Measurements from ENCODE around the gene TUBA8. TPM values are rescaled to one million over a fixed set of nuclear protein-coding genes. Genes with fewer than 3 reads are reported as not detected.
"Not testable (repeated sequence)": the region's sequence is repeated elsewhere in the genome, so short reads cannot be mapped to it uniquely, and the experiment has no call there.

TUBA8 gene
- total RNA-seq, 2 donors from 2014 or later, result 0.41 to 2.2 TPM

DNA sequence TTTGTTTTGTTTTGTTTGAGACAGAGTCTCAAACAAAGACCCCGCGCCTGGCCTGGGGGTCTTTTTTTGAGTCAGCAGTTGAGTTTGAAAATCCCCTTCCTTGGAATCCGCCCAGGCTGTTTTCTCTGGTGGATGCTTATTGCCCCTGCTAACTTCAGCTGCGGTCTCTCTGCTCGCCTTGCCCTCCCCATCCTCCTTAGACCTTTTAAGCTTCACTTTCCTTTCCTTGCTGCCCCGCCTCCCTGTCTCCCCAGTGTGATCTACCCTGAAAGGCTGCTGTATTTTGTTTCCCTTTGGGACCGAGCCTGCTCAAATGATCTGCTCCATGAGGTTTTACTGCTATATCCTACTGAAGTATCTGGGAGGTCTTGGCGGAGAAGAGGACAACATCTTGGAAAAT lies 41.9 kb downstream of the TUBA8 start:
- ATAC-seq (ENCODE audit: insufficient number of reproducible peaks, low FRiP score, low read depth) (no peak), DNase-seq (ENCODE audit: low spot score) (no peak)
- Histone ChIP-seq H3K4me3 (no peak overlapping the region), H3K4me1 (ENCODE audit: control insufficient read depth in 1 of 2, low read depth in 2 of 2) (peaks cover 4 to 25% of the 10 kb centered on the region in 2 donors), H3K9me3 (no peaks in the 10 kb centered on the region), H3K36me3 (no peaks in the 10 kb centered on the region), H3K27me3 (replicated peaks; ENCODE audit: insufficient read depth) (no peaks in the 10 kb centered on the region), H3K27ac (no peak overlapping the region)
- TF ChIP-seq, protein P1, sequence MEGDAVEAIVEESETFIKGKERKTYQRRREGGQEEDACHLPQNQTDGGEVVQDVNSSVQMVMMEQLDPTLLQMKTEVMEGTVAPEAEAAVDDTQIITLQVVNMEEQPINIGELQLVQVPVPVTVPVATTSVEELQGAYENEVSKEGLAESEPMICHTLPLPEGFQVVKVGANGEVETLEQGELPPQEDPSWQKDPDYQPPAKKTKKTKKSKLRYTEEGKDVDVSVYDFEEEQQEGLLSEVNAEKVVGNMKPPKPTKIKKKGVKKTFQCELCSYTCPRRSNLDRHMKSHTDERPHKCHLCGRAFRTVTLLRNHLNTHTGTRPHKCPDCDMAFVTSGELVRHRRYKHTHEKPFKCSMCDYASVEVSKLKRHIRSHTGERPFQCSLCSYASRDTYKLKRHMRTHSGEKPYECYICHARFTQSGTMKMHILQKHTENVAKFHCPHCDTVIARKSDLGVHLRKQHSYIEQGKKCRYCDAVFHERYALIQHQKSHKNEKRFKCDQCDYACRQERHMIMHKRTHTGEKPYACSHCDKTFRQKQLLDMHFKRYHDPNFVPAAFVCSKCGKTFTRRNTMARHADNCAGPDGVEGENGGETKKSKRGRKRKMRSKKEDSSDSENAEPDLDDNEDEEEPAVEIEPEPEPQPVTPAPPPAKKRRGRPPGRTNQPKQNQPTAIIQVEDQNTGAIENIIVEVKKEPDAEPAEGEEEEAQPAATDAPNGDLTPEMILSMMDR (IDR thresholded peaks at IDR 0.05), result no peak

GRCh38 chr22:18154821-18155390 lies 44.3 kb downstream of the TUBA8 start:
- no peak for ATAC-seq (ENCODE audit: insufficient number of reproducible peaks, low FRiP score, low read depth)
- no peaks in the 10 kb centered on the region for H3K27me3 ChIP-seq (replicated peaks; ENCODE audit: insufficient read depth)
- no peaks in the 10 kb centered on the region for H3K9me3 ChIP-seq
- H3K27ac ChIP-seq, result no peak overlapping the region
- peaks cover 4 to 24% of the 10 kb centered on the region in 2 donors for H3K4me1 ChIP-seq (ENCODE audit: control insufficient read depth in 1 of 2, low read depth in 2 of 2)
- no peak for DNase-seq (ENCODE audit: low spot score)
- H3K36me3 ChIP-seq, result no peaks in the 10 kb centered on the region
- TF ChIP-seq, protein P1 (IDR thresholded peaks at IDR 0.05), result no peak
- no peak overlapping the region for H3K4me3 ChIP-seq

DNA sequence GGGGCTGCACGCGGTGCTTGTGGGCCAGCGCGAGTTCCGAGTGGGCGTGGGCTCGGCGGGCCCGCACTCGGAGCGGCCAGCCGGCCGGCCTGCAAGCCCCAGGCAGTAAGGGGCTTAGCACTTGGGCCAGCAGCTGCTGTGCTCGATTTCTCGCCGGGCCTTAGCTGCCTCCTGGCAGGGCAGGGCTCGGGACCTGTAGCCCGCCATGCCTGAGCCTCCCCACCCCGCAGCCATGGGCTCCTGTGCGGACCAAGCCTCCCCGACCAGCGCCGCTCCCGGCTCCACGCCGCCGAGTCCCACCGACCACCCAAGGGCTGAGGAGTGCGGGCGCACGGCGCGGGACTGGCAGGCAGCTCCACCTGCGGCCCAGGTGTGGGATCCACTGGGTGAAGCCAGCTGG lies 44.9 kb downstream of the TUBA8 start:
- DNase-seq (ENCODE audit: low spot score); H3K27ac ChIP-seq; H3K27me3 ChIP-seq (replicated peaks; ENCODE audit: insufficient read depth); H3K9me3 ChIP-seq; ATAC-seq (ENCODE audit: insufficient number of reproducible peaks, low FRiP score, low read depth); H3K4me3 ChIP-seq; H3K36me3 ChIP-seq: not testable (repeated sequence)
- peaks cover 4 to 22% of the 10 kb centered on the region in 2 donors for H3K4me1 ChIP-seq (ENCODE audit: control insufficient read depth in 1 of 2, low read depth in 2 of 2)

DNA sequence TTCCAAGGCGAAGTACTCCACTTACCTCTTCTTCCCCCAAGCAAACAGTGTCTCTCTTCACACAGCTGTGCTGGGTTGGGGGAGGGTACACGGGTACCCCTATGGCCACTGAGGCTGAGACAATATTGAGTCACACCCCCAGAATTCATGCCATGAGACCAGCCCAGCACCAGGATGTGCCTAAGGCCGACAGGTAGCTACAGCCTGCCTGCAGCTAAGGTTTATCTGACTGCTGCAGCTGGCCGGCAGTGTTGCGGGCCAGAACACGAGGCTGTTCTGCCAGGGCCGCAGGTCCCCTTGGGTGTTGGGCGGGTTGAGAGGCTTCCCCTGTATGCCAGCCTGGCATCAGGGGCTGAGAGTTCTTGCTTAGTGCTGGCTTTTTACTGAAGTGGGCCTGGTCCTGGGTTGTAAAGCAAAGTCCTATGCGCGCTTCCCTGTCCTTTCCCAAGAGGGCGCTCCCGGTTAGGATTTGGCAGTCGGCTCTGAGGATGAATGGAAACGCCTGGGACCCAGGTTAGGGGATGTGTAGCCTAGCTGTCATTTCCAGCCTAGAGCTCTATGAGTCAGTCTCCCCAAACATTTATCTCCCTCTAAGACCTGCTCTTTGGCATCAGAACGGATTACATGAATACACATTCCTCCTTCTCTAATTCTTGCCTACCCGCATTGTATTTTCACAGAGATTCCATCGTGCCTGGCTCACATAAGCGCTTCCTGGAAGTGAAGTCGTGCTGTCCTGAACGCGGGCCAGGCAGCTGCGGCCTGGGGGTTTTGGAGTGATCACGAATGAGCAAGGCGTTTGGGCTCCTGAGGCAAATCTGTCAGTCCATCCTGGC lies 46.5 kb downstream of the TUBA8 start:
- ATAC-seq (ENCODE audit: insufficient number of reproducible peaks, low FRiP score, low read depth) (peak; percentile 72), DNase-seq (ENCODE audit: low spot score) (peak; percentile 47)
- Histone ChIP-seq H3K27me3 (replicated peaks; ENCODE audit: insufficient read depth) (no peaks in the 10 kb centered on the region), H3K4me1 (ENCODE audit: control insufficient read depth in 1 of 2, low read depth in 2 of 2) (peaks cover 4 to 20% of the 10 kb centered on the region in 2 donors), H3K4me3 (peak overlapping the region; percentile 5), H3K27ac (peak overlapping the region; percentile 46 to 55), H3K36me3 (no peaks in the 10 kb centered on the region), H3K9me3 (no peaks in the 10 kb centered on the region)
- TF ChIP-seq, protein P1 (IDR thresholded peaks at IDR 0.05), result peak; percentile 64

- TF ChIP-seq, protein P1 (IDR thresholded peaks at IDR 0.05), result no peak
- ATAC-seq (ENCODE audit: insufficient number of reproducible peaks, low FRiP score, low read depth) (no peak), DNase-seq (ENCODE audit: low spot score) (no peak)
- peak overlapping the region; percentile 46 to 55 for H3K27ac ChIP-seq
- H3K4me3 ChIP-seq, result peak overlapping the region; percentile 0
- H3K27me3 ChIP-seq (replicated peaks; ENCODE audit: insufficient read depth), result no peaks in the 10 kb centered on the region
- peaks cover 4 to 20% of the 10 kb centered on the region in 2 donors for H3K4me1 ChIP-seq (ENCODE audit: control insufficient read depth in 1 of 2, low read depth in 2 of 2)
- no peaks in the 10 kb centered on the region for H3K9me3 ChIP-seq
- H3K36me3 ChIP-seq, result no peaks in the 10 kb centered on the region
These were observed 47.1 kb downstream of the TUBA8 start for GRCh38 chr22:18157714-18158028.

DNA sequence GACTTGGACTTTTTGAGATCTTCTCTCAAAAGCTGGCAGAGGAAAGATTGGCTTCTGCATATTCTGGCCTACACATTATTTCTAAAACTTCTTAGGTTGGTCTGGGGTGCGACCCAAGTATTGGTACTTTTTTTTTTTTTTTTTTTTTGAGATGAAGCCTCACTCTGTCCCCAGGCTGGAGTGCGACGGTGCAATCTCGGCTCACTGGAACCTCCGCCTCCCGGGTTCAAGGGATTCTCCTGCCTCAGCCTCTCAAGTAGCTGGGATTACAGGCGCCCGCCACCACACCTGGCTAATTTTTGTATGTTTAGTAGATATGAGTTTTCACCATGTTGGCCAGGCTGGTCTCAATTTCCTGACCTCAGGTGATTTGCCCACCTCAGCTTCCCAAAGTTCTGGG lies 50.0 kb downstream of the TUBA8 start:
- H3K27ac ChIP-seq; H3K36me3 ChIP-seq; H3K9me3 ChIP-seq; ATAC-seq (ENCODE audit: insufficient number of reproducible peaks, low FRiP score, low read depth); DNase-seq (ENCODE audit: low spot score); H3K4me3 ChIP-seq; H3K27me3 ChIP-seq (replicated peaks; ENCODE audit: insufficient read depth): not testable (repeated sequence)
- H3K4me1 ChIP-seq (ENCODE audit: control insufficient read depth in 1 of 2, low read depth in 2 of 2), result peaks cover 4 to 20% of the 10 kb centered on the region in 2 donors

DNA sequence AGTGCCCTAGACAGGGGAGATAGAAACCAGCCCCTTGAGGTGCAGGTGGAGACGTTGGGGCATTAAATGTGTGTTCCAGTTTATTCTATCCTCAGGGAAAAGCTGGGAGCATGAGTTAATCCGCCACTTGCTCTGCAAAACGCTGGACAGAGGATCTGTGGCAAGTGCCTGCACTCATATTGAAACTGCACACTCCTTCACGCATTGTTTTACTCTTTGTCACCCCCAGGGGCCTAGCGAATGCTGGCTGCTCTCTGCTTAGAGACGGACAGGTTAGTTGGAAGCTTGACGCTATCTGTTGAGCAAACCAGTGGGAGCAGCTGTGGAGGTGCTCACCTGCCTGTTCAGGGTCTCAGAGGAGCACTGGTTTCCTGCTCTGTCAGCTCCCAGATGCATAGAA lies 53.2 kb downstream of the TUBA8 start:
- not testable (repeated sequence) for H3K27me3 ChIP-seq (replicated peaks; ENCODE audit: insufficient read depth); H3K9me3 ChIP-seq; DNase-seq (ENCODE audit: low spot score); H3K4me3 ChIP-seq; H3K4me1 ChIP-seq (ENCODE audit: control insufficient read depth in 1 of 2, low read depth in 2 of 2); H3K27ac ChIP-seq; ATAC-seq (ENCODE audit: insufficient number of reproducible peaks, low FRiP score, low read depth); H3K36me3 ChIP-seq

GRCh38 chr22:18164584-18164983 lies 54.0 kb downstream of the TUBA8 start:
- H3K27ac ChIP-seq; ATAC-seq (ENCODE audit: insufficient number of reproducible peaks, low FRiP score, low read depth); H3K36me3 ChIP-seq; H3K9me3 ChIP-seq; H3K4me3 ChIP-seq; H3K4me1 ChIP-seq (ENCODE audit: control insufficient read depth in 1 of 2, low read depth in 2 of 2); H3K27me3 ChIP-seq (replicated peaks; ENCODE audit: insufficient read depth); DNase-seq (ENCODE audit: low spot score): not testable (repeated sequence)

DNA sequence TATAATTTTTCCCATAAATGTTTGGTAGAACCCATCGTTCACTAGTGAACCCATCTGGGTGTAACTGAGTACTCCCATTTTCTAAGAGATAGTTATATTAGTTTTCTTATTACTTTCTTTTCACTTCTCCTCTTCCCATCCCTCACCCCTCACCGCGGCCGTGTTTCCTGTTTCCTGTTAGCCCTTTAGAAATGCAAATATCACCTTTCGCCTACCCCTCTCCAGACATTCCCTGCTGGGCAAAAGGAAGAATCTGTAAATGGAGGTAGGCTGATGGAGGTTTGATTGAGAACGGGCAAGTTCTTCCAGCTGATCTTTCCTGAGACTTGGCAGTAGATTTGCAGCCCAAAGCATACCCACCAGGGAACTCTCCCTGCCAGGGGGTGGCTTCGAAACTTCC lies 54.7 kb downstream of the TUBA8 start:
- not testable (repeated sequence) for H3K4me3 ChIP-seq; ATAC-seq (ENCODE audit: insufficient number of reproducible peaks, low FRiP score, low read depth); H3K9me3 ChIP-seq; H3K36me3 ChIP-seq; H3K27me3 ChIP-seq (replicated peaks; ENCODE audit: insufficient read depth); H3K4me1 ChIP-seq (ENCODE audit: control insufficient read depth in 1 of 2, low read depth in 2 of 2); DNase-seq (ENCODE audit: low spot score); H3K27ac ChIP-seq
